A549 (cell line): ENCODE results near the gene DSTYK. TPM values are rescaled to one million over a fixed set of nuclear protein-coding genes. Genes with fewer than 3 reads are reported as not detected.

Experiments
- CTCF ChIP-seq: fragments of >200 bp; sonication (Bioruptor Twin); formaldehyde crosslinking; IDR thresholded peaks from 3 replicates; pipeline ENCODE4 v1.5.1; 2016
- E2F6 ChIP-seq: IDR thresholded peaks from 2 replicates; pipeline ENCODE4 v1.6.1; 2012; ENCODE audit warnings: low read depth, borderline replicate concordance
- EHF ChIP-seq: fragments of 250-450 bp; sonication (Bioruptor Pico); IDR thresholded peaks from 2 replicates; pipeline ENCODE4 v1.5.0; 2020; ENCODE audit warnings: mild to moderate bottlenecking
- EHMT2 ChIP-seq: fragments of 200-600 bp; sonication (generic); IDR thresholded peaks from 2 replicates; pipeline ENCODE4 v1.6.1; 2016; ENCODE audit warnings: antibody characterized with exemption, low read depth, mild to moderate bottlenecking, moderate library complexity
- HDAC2 ChIP-seq: fragments of 200-600 bp; sonication (generic); IDR thresholded peaks from 2 replicates; pipeline ENCODE4 v1.6.1; 2016
- HOXA7 ChIP-seq: fragments of 250-450 bp; sonication (Bioruptor Pico); IDR thresholded peaks from 2 replicates; pipeline ENCODE4 v1.5.0; 2020; ENCODE audit warnings: mild to moderate bottlenecking, moderate library complexity
- HOXB13 ChIP-seq: fragments of 250-450 bp; sonication (Bioruptor Pico); IDR thresholded peaks from 2 replicates; pipeline ENCODE4 v1.5.0; 2020; ENCODE audit warnings: low read depth, mild to moderate bottlenecking, moderate library complexity
- HOXB5 ChIP-seq: fragments of 250-450 bp; sonication (Bioruptor Pico); IDR thresholded peaks from 2 replicates; pipeline ENCODE4 v1.5.0; 2020; ENCODE audit warnings: mild to moderate bottlenecking, moderate library complexity
- KDM5A ChIP-seq: fragments of 200-600 bp; sonication (generic); IDR thresholded peaks from 2 replicates; pipeline ENCODE4 v1.6.1; 2016; ENCODE audit warnings: antibody characterized with exemption, mild to moderate bottlenecking
- MAZ ChIP-seq: fragments of 150-350 bp; IDR thresholded peaks from 2 replicates; pipeline ENCODE4 v1.6.1; 2014; ENCODE audit warnings: antibody characterized with exemption, low read depth, low read length, borderline replicate concordance
- NPAS2 ChIP-seq: fragments of 250-450 bp; sonication (Bioruptor Pico); IDR thresholded peaks from 2 replicates; pipeline ENCODE4 v1.8.0; 2022; ENCODE audit warnings: mild to moderate bottlenecking, moderate library complexity, borderline replicate concordance
- NR3C1 ChIP-seq: fragments of >200 bp; sonication (Bioruptor Twin); formaldehyde crosslinking; IDR thresholded peaks from 3 replicates; pipeline ENCODE4 v1.6.1; 2017
- PHF8 ChIP-seq: fragments of 200-600 bp; sonication (generic); IDR thresholded peaks from 2 replicates; pipeline ENCODE4 v1.6.1; 2016; ENCODE audit warnings: low read depth, mild to moderate bottlenecking, antibody characterized with exemption, moderate library complexity, borderline replicate concordance
- RAD21 ChIP-seq, 2 experiments: fragments of >200 bp in 1 of 2; sonication (Bioruptor Twin) in 1 of 2; formaldehyde crosslinking in 1 of 2; IDR thresholded peaks in 1 of 2; conservative IDR thresholded peaks in 1 of 2; 2 replicates in 1 of 2; 3 replicates in 1 of 2; pipeline ENCODE4 v1.6.1; 2012 to 2018; ENCODE audit warnings: inconsistent platforms in 1 of 2
- RFX5 ChIP-seq: fragments of 450-650 bp; IDR thresholded peaks from 2 replicates; pipeline ENCODE4 v1.7.1; 2014; ENCODE audit warnings: antibody characterized with exemption, mild to moderate bottlenecking, moderate library complexity
- RNF2 ChIP-seq: fragments of 200-600 bp; sonication (generic); IDR thresholded peaks from 2 replicates; pipeline ENCODE4 v1.6.1; 2016; ENCODE audit warnings: low read depth, mild to moderate bottlenecking, antibody characterized with exemption, moderate library complexity, borderline replicate concordance
- SREBF2 ChIP-seq: fragments of 450-650 bp; IDR thresholded peaks from 2 replicates; pipeline ENCODE4 v1.6.1; 2014; ENCODE audit warnings: mild to moderate bottlenecking, moderate library complexity
- TP53 ChIP-seq: fragments of 250-450 bp; sonication (Bioruptor Pico); IDR thresholded peaks from 2 replicates; pipeline ENCODE4 v1.5.0; 2021; ENCODE audit warnings: mild to moderate bottlenecking, moderate library complexity
- ZC3H11A ChIP-seq: fragments of 450-650 bp; IDR thresholded peaks from 2 replicates; pipeline ENCODE4 v1.6.1; 2014; ENCODE audit warnings: antibody characterized with exemption, mild to moderate bottlenecking
- ZNF302 ChIP-seq: fragments of 250-450 bp; sonication (Bioruptor Pico); IDR thresholded peaks from 2 replicates; pipeline ENCODE4 v1.9.0; 2021; ENCODE audit warnings: inconsistent platforms, mild to moderate bottlenecking, moderate library complexity
- polyA plus RNA-seq, 4 experiments: library from polyadenylated mRNA; depleted of rRNA in 3 of 4; stranded (reverse); fragments of >200 nt; fragmentation: RNase III in 1 of 4; extraction: RNeasy Plus Mini Kit Qiagen cat#74134 plus additional on column Dnase treatment in 1 of 4; gene quantifications; 2 replicates in 3 of 4; 3 replicates in 1 of 4; pipeline ENCODE4 v1.2.3, GENCODE V29; 2011 to 2017
- TF ChIP-seq, protein P1 (sequence below): fragments of 200-600 bp; sonication (generic); IDR thresholded peaks from 2 replicates; pipeline ENCODE4 v1.6.1; 2016; ENCODE audit warnings: antibody characterized with exemption, mild to moderate bottlenecking, moderate library complexity
- TF ChIP-seq, protein P2 (sequence below): fragments of >200 bp; sonication (Bioruptor Twin); formaldehyde crosslinking; IDR thresholded peaks from 3 replicates; pipeline ENCODE4 v1.6.1; 2016
- TF ChIP-seq, protein P3 (sequence below): IDR thresholded peaks from 2 replicates; pipeline ENCODE4 v1.6.1; 2012
- TF ChIP-seq, protein P4 (sequence below): fragments of 450-650 bp; IDR thresholded peaks from 2 replicates; pipeline ENCODE4 v1.6.1; 2014; ENCODE audit warnings: antibody characterized with exemption

DSTYK gene
- polyA plus RNA-seq, 2 of the 4 experiments (the other 2 are of a cell fraction): 8.6 to 9.0 TPM

DNA sequence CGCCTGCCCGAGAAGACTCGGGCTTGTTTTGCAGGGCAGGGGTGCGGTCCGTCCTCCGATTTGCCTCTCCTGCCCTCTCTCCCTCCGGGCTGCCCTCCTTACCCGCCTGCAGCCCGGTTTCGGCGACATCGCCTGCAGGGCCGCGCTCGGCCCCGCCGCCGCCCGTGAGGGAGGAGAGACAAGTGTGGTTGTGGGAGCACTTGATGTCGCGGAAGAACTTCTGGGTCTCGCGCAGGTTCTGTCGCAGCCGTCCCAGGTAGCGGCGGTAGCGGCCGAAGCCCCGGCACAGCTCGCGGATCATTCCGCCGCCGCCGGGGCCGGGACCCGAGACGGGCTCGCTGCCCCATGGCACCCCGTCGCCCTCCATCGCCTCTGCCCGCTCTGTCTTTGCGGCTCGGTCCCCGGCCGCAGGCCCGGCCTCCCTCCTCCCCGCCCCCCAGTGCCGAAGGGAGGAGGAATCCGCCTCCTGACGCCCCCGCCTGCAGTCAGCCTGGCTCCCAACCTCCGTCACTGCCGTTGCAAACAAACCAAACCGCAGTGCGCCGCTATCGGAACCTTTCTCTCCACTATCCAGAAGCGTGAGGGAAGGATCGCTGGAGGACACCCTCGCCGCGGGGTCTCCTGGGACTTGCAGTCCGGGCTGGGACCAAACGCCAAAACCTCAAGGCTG lies at the start of gene DSTYK (continued):
- peak; percentile 54; the same call in 1 of the 2 replicates for TF ChIP-seq KDM5A
- no peak for TF ChIP-seq NPAS2
- TF ChIP-seq EHF (CRISPR knock-in tag): no peak
- peak; percentile 83 for TF ChIP-seq HOXB5 (CRISPR knock-in tag)
- 0 out of 2 replicates have a peak, but pooled peaks have one; percentile 63 for TF ChIP-seq RFX5
- no peak for TF ChIP-seq RNF2
- TF ChIP-seq HOXA7: no peak
- TF ChIP-seq CTCF: peak; percentile 6; the same call in 1 of the 3 replicates
- no peak; the same call in 1 of the 2 replicates for TF ChIP-seq TP53
- TF ChIP-seq MAZ: 0 out of 2 replicates have a peak, but pooled peaks have one; percentile 42
- TF ChIP-seq PHF8: peak; percentile 92
- TF ChIP-seq HDAC2: peak; percentile 22; the same call in 1 of the 2 replicates
- TF ChIP-seq, protein P1, sequence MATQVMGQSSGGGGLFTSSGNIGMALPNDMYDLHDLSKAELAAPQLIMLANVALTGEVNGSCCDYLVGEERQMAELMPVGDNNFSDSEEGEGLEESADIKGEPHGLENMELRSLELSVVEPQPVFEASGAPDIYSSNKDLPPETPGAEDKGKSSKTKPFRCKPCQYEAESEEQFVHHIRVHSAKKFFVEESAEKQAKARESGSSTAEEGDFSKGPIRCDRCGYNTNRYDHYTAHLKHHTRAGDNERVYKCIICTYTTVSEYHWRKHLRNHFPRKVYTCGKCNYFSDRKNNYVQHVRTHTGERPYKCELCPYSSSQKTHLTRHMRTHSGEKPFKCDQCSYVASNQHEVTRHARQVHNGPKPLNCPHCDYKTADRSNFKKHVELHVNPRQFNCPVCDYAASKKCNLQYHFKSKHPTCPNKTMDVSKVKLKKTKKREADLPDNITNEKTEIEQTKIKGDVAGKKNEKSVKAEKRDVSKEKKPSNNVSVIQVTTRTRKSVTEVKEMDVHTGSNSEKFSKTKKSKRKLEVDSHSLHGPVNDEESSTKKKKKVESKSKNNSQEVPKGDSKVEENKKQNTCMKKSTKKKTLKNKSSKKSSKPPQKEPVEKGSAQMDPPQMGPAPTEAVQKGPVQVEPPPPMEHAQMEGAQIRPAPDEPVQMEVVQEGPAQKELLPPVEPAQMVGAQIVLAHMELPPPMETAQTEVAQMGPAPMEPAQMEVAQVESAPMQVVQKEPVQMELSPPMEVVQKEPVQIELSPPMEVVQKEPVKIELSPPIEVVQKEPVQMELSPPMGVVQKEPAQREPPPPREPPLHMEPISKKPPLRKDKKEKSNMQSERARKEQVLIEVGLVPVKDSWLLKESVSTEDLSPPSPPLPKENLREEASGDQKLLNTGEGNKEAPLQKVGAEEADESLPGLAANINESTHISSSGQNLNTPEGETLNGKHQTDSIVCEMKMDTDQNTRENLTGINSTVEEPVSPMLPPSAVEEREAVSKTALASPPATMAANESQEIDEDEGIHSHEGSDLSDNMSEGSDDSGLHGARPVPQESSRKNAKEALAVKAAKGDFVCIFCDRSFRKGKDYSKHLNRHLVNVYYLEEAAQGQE: peak; percentile 45; the same call in 1 of the 2 replicates
- no peak for TF ChIP-seq NR3C1
- TF ChIP-seq, protein P2, sequence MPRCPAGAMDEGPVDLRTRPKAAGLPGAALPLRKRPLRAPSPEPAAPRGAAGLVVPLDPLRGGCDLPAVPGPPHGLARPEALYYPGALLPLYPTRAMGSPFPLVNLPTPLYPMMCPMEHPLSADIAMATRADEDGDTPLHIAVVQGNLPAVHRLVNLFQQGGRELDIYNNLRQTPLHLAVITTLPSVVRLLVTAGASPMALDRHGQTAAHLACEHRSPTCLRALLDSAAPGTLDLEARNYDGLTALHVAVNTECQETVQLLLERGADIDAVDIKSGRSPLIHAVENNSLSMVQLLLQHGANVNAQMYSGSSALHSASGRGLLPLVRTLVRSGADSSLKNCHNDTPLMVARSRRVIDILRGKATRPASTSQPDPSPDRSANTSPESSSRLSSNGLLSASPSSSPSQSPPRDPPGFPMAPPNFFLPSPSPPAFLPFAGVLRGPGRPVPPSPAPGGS: peak; percentile 68; the same call in 2 of the 3 replicates
- peak; percentile 71; the same call in 1 of the 2 replicates for TF ChIP-seq E2F6
- TF ChIP-seq, protein P3, sequence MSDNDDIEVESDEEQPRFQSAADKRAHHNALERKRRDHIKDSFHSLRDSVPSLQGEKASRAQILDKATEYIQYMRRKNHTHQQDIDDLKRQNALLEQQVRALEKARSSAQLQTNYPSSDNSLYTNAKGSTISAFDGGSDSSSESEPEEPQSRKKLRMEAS: peak; percentile 88
- no peak for TF ChIP-seq HOXB13
- peak in 1 of 2 experiments; percentile 39; a peak in 3 of 5 replicates for TF ChIP-seq RAD21 (conservative IDR thresholded peaks at IDR 0.05 in 1 of 2, IDR thresholded peaks at IDR 0.05 in 1 of 2)
- TF ChIP-seq EHMT2: no peak
- TF ChIP-seq ZC3H11A: peak; percentile 31; the same call in 1 of the 2 replicates
- TF ChIP-seq, protein P4, sequence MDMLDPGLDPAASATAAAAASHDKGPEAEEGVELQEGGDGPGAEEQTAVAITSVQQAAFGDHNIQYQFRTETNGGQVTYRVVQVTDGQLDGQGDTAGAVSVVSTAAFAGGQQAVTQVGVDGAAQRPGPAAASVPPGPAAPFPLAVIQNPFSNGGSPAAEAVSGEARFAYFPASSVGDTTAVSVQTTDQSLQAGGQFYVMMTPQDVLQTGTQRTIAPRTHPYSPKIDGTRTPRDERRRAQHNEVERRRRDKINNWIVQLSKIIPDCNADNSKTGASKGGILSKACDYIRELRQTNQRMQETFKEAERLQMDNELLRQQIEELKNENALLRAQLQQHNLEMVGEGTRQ: no peak
- TF ChIP-seq SREBF2: no peak
- no peak for TF ChIP-seq ZNF302 (CRISPR knock-in tag)
- TF ChIP-seq, all 56 proteins: peak for 24
